Esophagus muscularis mucosa (tissue), 4 donors: ENCODE results near the gene ST3GAL5. TPM values are rescaled to one million over a fixed set of nuclear protein-coding genes. Genes with fewer than 3 reads are reported as not detected.

Source experiments
- DNase-seq: peaks from one replicate; pipeline ENCODE4 v3.0.0-alpha.2; 2017; ENCODE audit errors: extremely low spot score
- H3K27ac ChIP-seq, 4 donors: fragments of 200-600 bp; sonication (generic); replicated peaks in 1 of 4; 1 replicate in 3 of 4; 2 replicates in 1 of 4; pipeline ENCODE4 v1.5.1; 2016 to 2019; ENCODE audit warnings: mild to moderate bottlenecking in 1 of 4
- H3K27me3 ChIP-seq, 4 donors: fragments of 200-600 bp; sonication (generic); one replicate each; pipeline versions ENCODE4 v1.5.1 to v1.6.0; 2016 to 2019
- H3K36me3 ChIP-seq, 4 donors: fragments of 200-600 bp; sonication (generic); one replicate each; pipeline ENCODE4 v1.5.1; 2016 to 2019
- H3K4me1 ChIP-seq, 4 donors: fragments of 200-600 bp; sonication (generic); one replicate each; pipeline ENCODE4 v1.5.1; 2016 to 2019
- H3K4me3 ChIP-seq, 4 donors: fragments of 200-600 bp; sonication (generic); 1 replicate in 2 of 4; 2 replicates in 2 of 4; pipeline ENCODE4 v1.5.1; 2016 to 2019; ENCODE audit warnings: mild to moderate bottlenecking in 4 of 4, moderate library complexity in 1 of 4
- H3K9me3 ChIP-seq, 4 donors: fragments of 200-600 bp; sonication (generic); 1 replicate in 3 of 4; 2 replicates in 1 of 4; pipeline ENCODE4 v1.5.1; 2016 to 2019
- EP300 ChIP-seq: sonication (generic); formaldehyde crosslinking; IDR thresholded peaks from one replicate; pipeline ENCODE4 v1.6.1; 2017; ENCODE audit warnings: antibody characterized with exemption
- POLR2A ChIP-seq: fragments of 450-650 bp; IDR thresholded peaks from one replicate; pipeline ENCODE4 v1.6.1; 2017; ENCODE audit warnings: antibody characterized with exemption, moderate library complexity, mild to moderate bottlenecking, low read depth
- POLR2AphosphoS5 ChIP-seq, 2 donors: sonication (generic); formaldehyde crosslinking; IDR thresholded peaks; one replicate each; pipeline ENCODE4 v1.6.1; 2017; ENCODE audit warnings: antibody characterized with exemption in 2 of 2
- WGBS: methylation state at CpG from one replicate; pipeline ENCODE4 v1.1.5; 2018; 5-methylcytosine and 5-hydroxymethylcytosine counted together
- intact Hi-C: fragments of 100-400 bp; cut with DNase I; formaldehyde crosslinking; loops from one replicate; pipeline ENCODE4 v1.15.1; 2023
- total RNA-seq, 4 donors: library from RNA; depleted of rRNA; stranded (reverse); fragments of >200 nt; gene quantifications; one replicate each; pipeline versions ENCODE4 v1.1.0 to v1.2.1, GENCODE V29; 2016
- TF ChIP-seq, protein P1 (sequence below), 3 experiments: fragments of 200-600 bp in 2 of 3; fragments of 450-650 bp in 1 of 3; sonication (generic) in 2 of 3; IDR thresholded peaks; one replicate each; pipeline ENCODE4 v1.5.1; 2017 to 2019; ENCODE audit warnings: antibody characterized with exemption in 3 of 3, mild to moderate bottlenecking in 2 of 3, moderate library complexity in 1 of 3

The ST3GAL5 gene
- total RNA-seq, 4 donors from 2014 or later: 11.3 to 21.6 (median 19.4) TPM

DNA sequence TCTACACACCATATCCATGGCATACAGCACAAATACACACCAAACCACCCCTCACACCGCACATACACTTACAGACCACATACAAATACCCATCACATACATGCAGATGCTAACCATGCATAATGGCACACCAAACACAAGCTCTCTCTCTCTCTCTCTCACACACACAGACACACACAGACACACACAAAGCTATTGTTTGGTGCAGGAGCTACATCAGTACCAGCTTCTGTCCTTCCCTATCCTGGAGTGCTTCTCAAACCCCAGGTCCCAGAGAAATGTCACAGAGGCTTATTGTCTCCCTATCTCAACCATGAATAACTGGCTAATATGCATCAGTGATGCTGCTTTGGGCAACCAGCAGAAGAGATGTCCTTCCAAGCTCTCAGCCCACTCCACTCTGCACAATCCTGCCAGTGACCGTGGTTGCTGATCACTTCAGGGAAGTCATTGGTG is 36.5 kb upstream of the ST3GAL5 start:
- no peaks in the 10 kb centered on the region for H3K27me3 ChIP-seq
- H3K27ac ChIP-seq: peak overlapping the region; percentile 62 to 75 (median 71)
- no peak for DNase-seq
- H3K4me1 ChIP-seq: peaks cover 34 to 53% (median 43%) of the 10 kb centered on the region in 4 donors
- TF ChIP-seq POLR2A: no peak
- TF ChIP-seq EP300: no peak
- TF ChIP-seq, protein P1, sequence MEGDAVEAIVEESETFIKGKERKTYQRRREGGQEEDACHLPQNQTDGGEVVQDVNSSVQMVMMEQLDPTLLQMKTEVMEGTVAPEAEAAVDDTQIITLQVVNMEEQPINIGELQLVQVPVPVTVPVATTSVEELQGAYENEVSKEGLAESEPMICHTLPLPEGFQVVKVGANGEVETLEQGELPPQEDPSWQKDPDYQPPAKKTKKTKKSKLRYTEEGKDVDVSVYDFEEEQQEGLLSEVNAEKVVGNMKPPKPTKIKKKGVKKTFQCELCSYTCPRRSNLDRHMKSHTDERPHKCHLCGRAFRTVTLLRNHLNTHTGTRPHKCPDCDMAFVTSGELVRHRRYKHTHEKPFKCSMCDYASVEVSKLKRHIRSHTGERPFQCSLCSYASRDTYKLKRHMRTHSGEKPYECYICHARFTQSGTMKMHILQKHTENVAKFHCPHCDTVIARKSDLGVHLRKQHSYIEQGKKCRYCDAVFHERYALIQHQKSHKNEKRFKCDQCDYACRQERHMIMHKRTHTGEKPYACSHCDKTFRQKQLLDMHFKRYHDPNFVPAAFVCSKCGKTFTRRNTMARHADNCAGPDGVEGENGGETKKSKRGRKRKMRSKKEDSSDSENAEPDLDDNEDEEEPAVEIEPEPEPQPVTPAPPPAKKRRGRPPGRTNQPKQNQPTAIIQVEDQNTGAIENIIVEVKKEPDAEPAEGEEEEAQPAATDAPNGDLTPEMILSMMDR (IDR thresholded peaks at IDR 0.05): no peak
- TF ChIP-seq POLR2AphosphoS5 (IDR thresholded peaks at IDR 0.05): no peak
- H3K9me3 ChIP-seq: no peaks in the 10 kb centered on the region
- no peaks in the 10 kb centered on the region for H3K36me3 ChIP-seq
- no peak overlapping the region for H3K4me3 ChIP-seq
- 95% methylated on average over 2 of the region's 2 CpGs for WGBS
- intact Hi-C loops: no loop called here

DNA sequence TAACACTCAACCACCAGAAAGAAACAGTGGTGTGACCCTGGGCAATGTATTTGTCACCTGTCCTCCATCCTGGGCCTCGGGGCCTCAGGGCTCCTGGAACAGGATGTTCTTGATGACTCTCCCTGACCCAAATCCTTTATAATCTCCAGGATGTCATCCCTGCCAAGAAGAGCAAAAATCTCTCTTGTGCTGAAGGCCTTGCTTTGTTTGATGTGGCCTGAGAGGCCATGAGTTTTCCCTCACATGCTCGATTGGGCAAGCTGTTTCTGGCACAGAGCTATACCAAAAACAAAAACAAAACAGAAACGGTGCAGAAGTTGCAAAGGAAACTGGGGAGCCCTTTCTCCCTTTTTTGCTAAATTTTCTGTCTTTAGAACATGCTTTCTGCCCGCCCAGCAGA is 35.7 kb upstream of the ST3GAL5 start:
- no peak overlapping the region for H3K4me3 ChIP-seq
- peak overlapping the region; percentile 62 to 75 (median 71) for H3K27ac ChIP-seq
- WGBS: 40% methylated on average over 4 of the region's 4 CpGs
- no peaks in the 10 kb centered on the region for H3K9me3 ChIP-seq
- no peak for DNase-seq
- H3K36me3 ChIP-seq: no peaks in the 10 kb centered on the region
- intact Hi-C loops: no loop called here
- TF ChIP-seq EP300: no peak
- no peak for TF ChIP-seq POLR2A
- peak; percentile 78 to 80 for TF ChIP-seq POLR2AphosphoS5 (IDR thresholded peaks at IDR 0.05)
- peaks cover 34 to 54% (median 43%) of the 10 kb centered on the region in 4 donors for H3K4me1 ChIP-seq
- no peaks in the 10 kb centered on the region for H3K27me3 ChIP-seq

DNA sequence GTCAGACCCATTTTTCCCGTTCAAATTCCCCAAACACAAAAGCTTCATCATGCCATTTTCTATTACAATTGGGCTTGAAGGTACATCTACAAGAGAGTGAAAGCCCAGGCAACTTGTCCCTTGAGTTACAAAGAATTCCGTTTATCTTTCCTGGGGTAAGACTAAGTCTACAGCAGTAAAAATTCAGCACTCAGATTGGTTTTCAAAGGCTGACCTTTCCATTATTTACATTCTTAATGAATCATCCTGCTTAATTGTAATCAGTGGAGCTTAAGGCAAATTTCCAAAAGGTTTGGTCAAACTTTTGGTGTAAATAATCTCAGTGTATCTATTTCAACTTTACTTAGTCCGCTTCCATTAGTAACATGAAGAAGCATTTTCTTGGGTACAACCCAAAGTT is 33.4 kb upstream of the ST3GAL5 start:
- no peak overlapping the region for H3K4me3 ChIP-seq
- no peak for TF ChIP-seq POLR2AphosphoS5 (IDR thresholded peaks at IDR 0.05)
- TF ChIP-seq, protein P1 (IDR thresholded peaks at IDR 0.05): no peak
- H3K4me1 ChIP-seq: peaks cover 34 to 54% (median 43%) of the 10 kb centered on the region in 4 donors
- H3K9me3 ChIP-seq: no peaks in the 10 kb centered on the region
- H3K36me3 ChIP-seq: no peaks in the 10 kb centered on the region
- intact Hi-C loops: no loop called here
- peak overlapping the region in 2 of 4 donors; percentile 54 to 59 for H3K27ac ChIP-seq
- H3K27me3 ChIP-seq: no peaks in the 10 kb centered on the region
- 62% methylated on average over 3 of the region's 3 CpGs for WGBS
- DNase-seq: no peak

DNA sequence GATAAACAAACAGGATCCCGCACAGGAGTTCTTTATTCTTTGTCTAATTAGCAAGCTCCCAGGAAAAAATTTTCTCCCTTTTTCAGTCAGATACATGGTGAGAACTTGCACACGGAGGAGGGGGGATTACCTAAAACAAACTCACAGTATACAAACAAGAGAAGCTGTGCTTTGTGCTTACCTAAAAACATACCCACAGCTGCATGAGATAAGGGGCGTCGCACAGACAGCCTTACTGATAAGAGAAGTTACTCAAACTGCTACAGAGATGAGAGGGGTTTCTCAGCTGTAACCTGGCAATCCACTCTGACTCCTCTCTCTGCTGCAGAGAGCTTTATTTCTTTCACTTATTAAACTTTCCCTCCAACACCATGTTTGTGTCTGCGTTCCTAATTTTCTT is 32.9 kb upstream of the ST3GAL5 start:
- Histone ChIP-seq H3K27me3 (no peaks in the 10 kb centered on the region), H3K36me3 (no peaks in the 10 kb centered on the region), H3K4me3 (no peak overlapping the region), H3K27ac (peak overlapping the region in 3 of 4 donors; percentile 0 to 59 (median 54)), H3K9me3 (no peaks in the 10 kb centered on the region), H3K4me1 (peaks cover 34 to 54% (median 43%) of the 10 kb centered on the region in 4 donors)
- intact Hi-C loops: no loop called here
- DNase-seq: no peak
- TF ChIP-seq, protein P1 (IDR thresholded peaks at IDR 0.05): no peak
- TF ChIP-seq EP300 (no peak), POLR2A (no peak), POLR2AphosphoS5 (IDR thresholded peaks at IDR 0.05) (no peak)
- 81% methylated on average over 5 of the region's 5 CpGs for WGBS

DNA sequence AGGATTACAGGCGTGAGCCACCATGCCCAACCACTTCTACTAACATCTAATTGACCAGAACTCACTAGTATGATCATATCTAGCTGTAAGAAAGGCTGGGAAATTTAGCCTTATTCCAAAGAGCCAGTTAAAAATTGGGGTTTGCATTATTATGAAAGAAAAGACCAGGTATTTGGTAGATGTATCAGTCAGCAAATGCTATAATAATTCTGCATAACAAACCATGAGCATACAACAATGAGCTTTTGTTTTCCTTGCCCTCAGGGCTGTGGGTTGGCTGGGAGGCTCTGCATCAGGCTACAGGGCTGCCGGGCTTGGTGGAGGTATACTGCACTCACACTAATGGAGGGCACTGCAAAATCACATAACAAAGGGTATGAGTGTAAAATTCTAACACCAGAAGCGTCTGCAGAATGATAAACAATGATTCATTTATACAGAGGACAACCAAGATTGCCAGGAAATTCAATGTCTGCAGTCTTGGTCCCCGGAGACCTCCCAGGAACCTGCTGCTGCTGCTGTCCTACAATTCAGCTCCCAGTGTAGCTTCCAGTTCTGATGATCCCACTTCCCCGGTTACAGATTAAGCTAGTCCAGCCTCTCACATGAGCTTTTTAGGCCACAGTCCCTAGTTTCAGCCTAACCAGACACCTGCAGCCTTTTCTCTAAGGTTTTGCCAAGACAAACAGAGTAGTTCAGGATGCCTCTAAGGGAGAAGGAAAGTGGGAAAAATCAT is 32.2 kb upstream of the ST3GAL5 start:
- no peaks in the 10 kb centered on the region for H3K9me3 ChIP-seq
- DNase-seq: no peak
- intact Hi-C loops: no loop called here
- peaks cover 34 to 57% (median 42%) of the 10 kb centered on the region in 4 donors for H3K4me1 ChIP-seq
- 61% methylated on average over 5 of the region's 5 CpGs for WGBS
- no peak for TF ChIP-seq EP300
- no peak for TF ChIP-seq POLR2A
- TF ChIP-seq POLR2AphosphoS5 (IDR thresholded peaks at IDR 0.05): no peak
- TF ChIP-seq, protein P1 (IDR thresholded peaks at IDR 0.05): no peak
- H3K36me3 ChIP-seq: no peaks in the 10 kb centered on the region
- H3K27ac ChIP-seq: peak overlapping the region in 3 of 4 donors; percentile 0 to 59 (median 54)
- H3K27me3 ChIP-seq: no peaks in the 10 kb centered on the region
- no peak overlapping the region for H3K4me3 ChIP-seq
